Adrenal gland (tissue), 12 donors: ENCODE data around the gene KLHL29. TPM values are rescaled to one million over a fixed set of nuclear protein-coding genes. Genes with fewer than 3 reads are reported as not detected.

Experiments used
- DNase-seq, 7 donors: peaks; one replicate each; pipeline ENCODE4 v3.0.0-alpha.2; 2019 to 2020
- H3K27ac ChIP-seq, 5 donors: fragments of 200-600 bp; sonication (generic) in 4 of 5; 1 replicate in 3 of 5; 2 replicates in 2 of 5; pipeline versions ENCODE4 v1.5.1 to v1.8.0; 2016 to 2020; ENCODE audit warnings: mild to moderate bottlenecking in 1 of 5
- H3K27me3 ChIP-seq: fragments of 200-600 bp; 2 replicates; pipeline ENCODE4 v1.8.0; 2021
- H3K36me3 ChIP-seq, 2 donors: fragments of 200-600 bp; replicated peaks in 1 of 2; 1 replicate in 1 of 2; 2 replicates in 1 of 2; pipeline versions ENCODE4 v1.5.1 to v1.8.0; 2018 to 2022
- H3K4me1 ChIP-seq, 2 donors: fragments of 200-600 bp; replicated peaks in 1 of 2; 1 replicate in 1 of 2; 2 replicates in 1 of 2; pipeline versions ENCODE4 v1.5.1 to v1.8.0; 2018 to 2021
- H3K4me3 ChIP-seq, 4 donors: fragments of 200-600 bp; sonication (generic) in 3 of 4; one replicate each; pipeline ENCODE4 v1.5.1; 2016 to 2018
- H3K9me3 ChIP-seq, 3 donors: fragments of 200-600 bp; sonication (generic) in 1 of 3; replicated peaks in 1 of 3; 1 replicate in 2 of 3; 2 replicates in 1 of 3; pipeline versions ENCODE4 v1.5.1 to v1.8.0; 2016 to 2021
- CTCF ChIP-seq, 6 experiments: fragments of 450-650 bp in 4 of 6; fragments of 200-600 bp in 2 of 6; sonication (generic) in 1 of 6; IDR thresholded peaks; 1 replicate in 5 of 6; 2 replicates in 1 of 6; pipeline versions ENCODE4 v1.5.1 to v1.8.0; 2016 to 2021; ENCODE audit warnings: antibody characterized with exemption in 6 of 6, mild to moderate bottlenecking in 2 of 6, moderate library complexity in 1 of 6
- POLR2A ChIP-seq, 2 donors: fragments of 450-650 bp; IDR thresholded peaks; one replicate each; pipeline ENCODE4 v1.6.1; 2017; ENCODE audit warnings: antibody characterized with exemption in 2 of 2, mild to moderate bottlenecking in 2 of 2, moderate library complexity in 1 of 2
- WGBS, 4 donors: extraction: QIAGEN DNeasy Blood & Tissue Kit in 2 of 4; methylation state at CpG; one replicate each; pipeline versions ENCODE4 v1.1.5 to v1.1.7; 2013 to 2017; 5-methylcytosine and 5-hydroxymethylcytosine counted together
- intact Hi-C, 2 donors: fragments of 100-400 bp; cut with DNase I; formaldehyde crosslinking; loops; one replicate each; pipeline versions ENCODE4 v1.14.1 to v1.15.0; 2022 to 2023
- polyA plus RNA-seq, 3 donors: library from polyadenylated mRNA; stranded (reverse); fragments of 200-250 nt in 2 of 3; fragments of 350-450 nt in 1 of 3; fragmentation: Illumina TruSeq in 1 of 3; extraction: RNeasy Lipid Tissue Mini Kit (QIAGEN cat#74804) in 1 of 3; gene quantifications; one replicate each; pipeline ENCODE4 v1.2.3, GENCODE V29; 2013 to 2014
- total RNA-seq, 9 donors: library from RNA; depleted of rRNA in 4 of 9; stranded (reverse); fragments of >200 nt in 4 of 9; fragments of 120-200 nt in 1 of 9; fragmentation: NEBNext Ultra II Directional in 1 of 9; extraction: Animal tissue kit (Norgen Biotek cat#: 25700) in 1 of 9; gene quantifications; one replicate each; pipeline versions ENCODE4 v1.1.0 to v1.2.4, GENCODE V29; 2013 to 2023
- donor health status: healthy with polysubstance abuse.
- donor health status: Bipolar disorder and iron deficiency.
- donor health status: DM: yes; HTN: yes; CAD: no.
- donor health status: DM: no; HTN: no; CAD: no.
- donor health status: DM: no; HTN: no; CAD: no.
- donor health status: DM: yes; HTN: yes; CAD: no.

Gene KLHL29
- total and polyA plus RNA-seq, 12 donors: 1.9 to 24.5 (median 15.7) TPM

DNA sequence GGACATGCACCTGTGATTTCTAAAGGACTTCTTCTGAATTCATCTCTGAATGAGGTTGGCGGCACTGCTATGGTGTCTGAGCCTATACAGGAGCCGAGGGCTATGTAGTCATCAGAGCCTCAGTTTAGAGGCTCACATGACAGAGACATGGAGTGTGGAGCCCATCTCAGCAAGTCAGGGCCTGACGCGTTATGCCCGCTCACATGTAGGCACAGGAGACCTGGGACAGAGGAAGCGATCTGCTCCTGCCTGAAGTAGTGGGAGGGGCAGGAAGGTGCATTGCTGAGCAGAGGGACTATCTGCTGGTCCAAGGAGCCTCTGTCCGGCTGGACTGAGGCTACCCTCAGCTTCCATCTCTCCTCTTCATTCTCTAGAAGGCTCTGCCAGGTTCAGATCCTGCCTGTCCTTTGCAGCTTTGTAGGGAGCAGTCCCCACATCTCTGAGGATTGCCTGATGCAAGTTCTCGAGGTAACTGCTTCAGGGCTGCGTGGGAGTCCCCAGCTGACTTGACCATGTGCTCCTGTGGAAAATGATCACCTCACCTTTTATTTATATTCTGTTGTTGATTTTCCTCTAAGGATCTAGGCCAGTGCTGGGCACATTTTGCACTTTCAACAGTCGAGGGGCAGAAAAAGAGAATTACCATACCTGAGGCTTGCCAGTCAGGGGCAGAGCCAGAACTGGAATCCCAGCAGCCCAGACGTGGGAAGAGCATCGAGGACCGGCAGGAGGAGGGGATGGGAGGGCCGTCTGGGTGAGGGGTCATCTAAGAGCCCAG is 16.6 kb downstream of the KLHL29 start:
- H3K4me3 ChIP-seq: no peak overlapping the region
- no peaks in the 10 kb centered on the region for H3K27me3 ChIP-seq
- H3K4me1 ChIP-seq: peaks cover 0 to 17% of the 10 kb centered on the region in 2 donors
- no peaks in the 10 kb centered on the region for H3K9me3 ChIP-seq
- no peaks in the 10 kb centered on the region for H3K36me3 ChIP-seq
- H3K27ac ChIP-seq: no peak overlapping the region
- 84 to 90% (median 88%) methylated on average over 7 to 14 of the region's 14 CpGs for WGBS, 4 donors
- peak in 2 of 7 donors; percentile 15 to 39 for DNase-seq
- TF ChIP-seq CTCF (IDR thresholded peaks at IDR 0.05) (no peak), POLR2A (IDR thresholded peaks at IDR 0.05) (no peak)
- intact Hi-C loops: no loop called here

DNA sequence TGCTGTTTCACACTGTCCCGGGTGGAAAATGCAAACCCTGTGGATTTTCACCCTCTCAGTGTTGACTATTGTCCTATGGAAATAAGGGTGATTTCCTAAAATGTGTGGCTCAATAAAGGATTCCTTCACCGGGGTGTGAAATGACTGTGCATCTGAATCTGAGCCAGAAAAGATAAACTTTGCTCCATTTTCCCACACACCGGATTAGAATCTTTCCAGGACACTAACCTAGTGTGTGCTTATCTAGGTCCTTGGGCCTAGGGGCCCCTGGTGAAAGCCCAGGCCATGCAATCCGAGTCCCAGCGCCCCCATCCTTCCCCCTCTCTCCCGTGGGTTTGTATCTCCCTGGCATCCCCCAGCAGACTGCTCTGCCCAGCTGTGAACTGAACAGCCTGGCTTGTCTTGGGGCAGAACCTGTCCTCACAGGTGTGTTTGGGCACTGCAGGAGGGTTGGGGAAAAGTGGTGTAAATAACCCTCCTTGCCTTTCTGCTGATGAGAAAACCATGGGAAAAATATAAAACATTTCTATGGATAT is 17.3 kb downstream of the KLHL29 start:
- peak in 2 of 7 donors; percentile 18 to 36 for DNase-seq
- no peaks in the 10 kb centered on the region for H3K9me3 ChIP-seq
- 40 to 61% (median 48%) methylated on average over 3 to 6 of the region's 6 CpGs for WGBS, 4 donors
- TF ChIP-seq POLR2A (IDR thresholded peaks at IDR 0.05) (no peak), CTCF (IDR thresholded peaks at IDR 0.05) (no peak)
- peaks cover 0 to 22% of the 10 kb centered on the region in 2 donors for H3K4me1 ChIP-seq
- no peak overlapping the region for H3K4me3 ChIP-seq
- H3K27me3 ChIP-seq: no peaks in the 10 kb centered on the region
- intact Hi-C loops: no loop called here
- H3K36me3 ChIP-seq: no peaks in the 10 kb centered on the region
- no peak overlapping the region for H3K27ac ChIP-seq

- Histone ChIP-seq H3K9me3 (no peaks in the 10 kb centered on the region), H3K4me1 (peaks cover 0 to 22% of the 10 kb centered on the region in 2 donors), H3K36me3 (no peaks in the 10 kb centered on the region), H3K4me3 (no peak overlapping the region), H3K27me3 (no peaks in the 10 kb centered on the region), H3K27ac (peak overlapping the region in 2 of 5 donors; percentile 7 to 37)
- intact Hi-C loops: no loop called here
- peak in 4 of 6 experiments; percentile 16 to 37 (median 29) for TF ChIP-seq CTCF (IDR thresholded peaks at IDR 0.05)
- TF ChIP-seq POLR2A (IDR thresholded peaks at IDR 0.05): no peak
- DNase-seq: peak in 3 of 7 donors; percentile 21 to 75 (median 30)
- 18 to 34% (median 31%) methylated on average over 8 of the region's 8 CpGs for WGBS, 4 donors
Measured at GRCh38 chr2:23404426-23404825, 19.4 kb downstream of the KLHL29 start.

- Histone ChIP-seq H3K9me3 (no peaks in the 10 kb centered on the region), H3K4me1 (peaks cover 0 to 15% of the 10 kb centered on the region in 2 donors), H3K4me3 (no peak overlapping the region), H3K27me3 (no peaks in the 10 kb centered on the region), H3K27ac (no peak overlapping the region), H3K36me3 (no peaks in the 10 kb centered on the region)
- no peak for DNase-seq
- intact Hi-C loops: no loop called here
- TF ChIP-seq POLR2A (IDR thresholded peaks at IDR 0.05) (no peak), CTCF (IDR thresholded peaks at IDR 0.05) (no peak)
- WGBS, 4 donors: 95 to 98% (median 96%) methylated on average over 8 of the region's 8 CpGs
Measured at GRCh38 chr2:23409248-23409647, 24.3 kb downstream of the KLHL29 start.
